Measurements from ENCODE around the gene GNAI2. TPM values are rescaled to one million over a fixed set of nuclear protein-coding genes. Genes with fewer than 3 reads are reported as not detected.
A peak's percentile ranks its signal among the peaks of the same experiment; 100 is the strongest.

The GNAI2 gene
- total and polyA plus RNA-seq, 2 experiments from 2014 or later: 179 to 255 TPM

DNA sequence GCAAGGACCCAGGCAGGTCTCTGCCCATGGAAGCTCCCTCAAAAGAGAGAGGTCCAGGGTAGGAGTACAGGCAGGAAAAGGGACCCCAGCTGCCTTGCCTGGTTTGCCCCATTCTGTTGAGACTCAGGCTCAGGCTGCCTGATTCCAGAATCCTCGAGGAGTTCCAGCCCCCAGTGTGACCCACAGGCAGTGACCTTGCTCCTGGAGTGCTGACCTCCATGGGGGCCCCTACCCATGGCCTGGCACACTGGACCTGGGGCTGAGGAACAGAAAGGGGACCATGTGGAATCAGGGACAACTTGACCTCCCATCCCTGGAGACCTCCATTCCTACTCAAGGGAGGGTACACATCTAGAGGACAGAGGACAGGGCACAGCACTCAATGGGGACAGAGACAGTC is 29.6 kb downstream of the GNAI2 start:
- peaks cover 49% of the 10 kb centered on the region for H3K4me1 ChIP-seq (ENCODE audit: low read depth)

DNA sequence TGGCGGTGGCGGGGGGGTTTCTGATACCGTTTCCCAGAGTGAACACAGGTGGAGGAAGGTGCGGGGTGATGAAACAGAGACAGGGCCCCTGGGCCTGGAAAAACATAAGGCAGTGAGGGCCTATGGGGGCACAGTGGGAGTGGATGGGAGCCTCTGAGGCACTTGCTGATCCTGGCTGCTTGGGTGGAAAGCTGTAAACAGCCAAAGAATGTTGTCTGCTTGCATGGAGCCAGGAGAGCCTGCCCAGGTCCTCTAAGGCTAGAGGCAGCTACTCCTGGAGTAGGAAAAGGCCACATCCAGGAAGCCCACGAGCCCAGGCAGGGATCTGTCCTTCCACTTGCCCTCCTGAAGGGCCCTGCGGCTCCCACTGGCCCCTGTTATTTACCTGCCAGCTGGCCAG is 30.0 kb downstream of the GNAI2 start:
- no peak for DNase-seq (ENCODE audit: low read depth in 1 of 2, low spot score in 1 of 2)
- no peaks in the 10 kb centered on the region for H3K27me3 ChIP-seq
- peaks cover 44% of the 10 kb centered on the region for H3K4me1 ChIP-seq (ENCODE audit: low read depth)
- H3K36me3 ChIP-seq: no peaks in the 10 kb centered on the region
- peak overlapping the region; percentile 98 for H3K27ac ChIP-seq
- H3K9me3 ChIP-seq (ENCODE audit: low read depth): no peaks in the 10 kb centered on the region
- no peak overlapping the region for H3K4me3 ChIP-seq
- TF ChIP-seq, protein P1, sequence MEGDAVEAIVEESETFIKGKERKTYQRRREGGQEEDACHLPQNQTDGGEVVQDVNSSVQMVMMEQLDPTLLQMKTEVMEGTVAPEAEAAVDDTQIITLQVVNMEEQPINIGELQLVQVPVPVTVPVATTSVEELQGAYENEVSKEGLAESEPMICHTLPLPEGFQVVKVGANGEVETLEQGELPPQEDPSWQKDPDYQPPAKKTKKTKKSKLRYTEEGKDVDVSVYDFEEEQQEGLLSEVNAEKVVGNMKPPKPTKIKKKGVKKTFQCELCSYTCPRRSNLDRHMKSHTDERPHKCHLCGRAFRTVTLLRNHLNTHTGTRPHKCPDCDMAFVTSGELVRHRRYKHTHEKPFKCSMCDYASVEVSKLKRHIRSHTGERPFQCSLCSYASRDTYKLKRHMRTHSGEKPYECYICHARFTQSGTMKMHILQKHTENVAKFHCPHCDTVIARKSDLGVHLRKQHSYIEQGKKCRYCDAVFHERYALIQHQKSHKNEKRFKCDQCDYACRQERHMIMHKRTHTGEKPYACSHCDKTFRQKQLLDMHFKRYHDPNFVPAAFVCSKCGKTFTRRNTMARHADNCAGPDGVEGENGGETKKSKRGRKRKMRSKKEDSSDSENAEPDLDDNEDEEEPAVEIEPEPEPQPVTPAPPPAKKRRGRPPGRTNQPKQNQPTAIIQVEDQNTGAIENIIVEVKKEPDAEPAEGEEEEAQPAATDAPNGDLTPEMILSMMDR (IDR thresholded peaks at IDR 0.05; ENCODE audit: low read depth, low read length): no peak

More for the DNA sequence above, 29.6 kb downstream of the GNAI2 start:
- H3K9me3 ChIP-seq (ENCODE audit: low read depth): no peaks in the 10 kb centered on the region
- peak overlapping the region; percentile 98 for H3K27ac ChIP-seq
- H3K36me3 ChIP-seq: no peaks in the 10 kb centered on the region
- H3K27me3 ChIP-seq: no peaks in the 10 kb centered on the region
- DNase-seq (ENCODE audit: low read depth in 1 of 2, low spot score in 1 of 2): no peak
- no peak overlapping the region for H3K4me3 ChIP-seq
- TF ChIP-seq, protein P1 (IDR thresholded peaks at IDR 0.05; ENCODE audit: low read depth, low read length): no peak

DNA sequence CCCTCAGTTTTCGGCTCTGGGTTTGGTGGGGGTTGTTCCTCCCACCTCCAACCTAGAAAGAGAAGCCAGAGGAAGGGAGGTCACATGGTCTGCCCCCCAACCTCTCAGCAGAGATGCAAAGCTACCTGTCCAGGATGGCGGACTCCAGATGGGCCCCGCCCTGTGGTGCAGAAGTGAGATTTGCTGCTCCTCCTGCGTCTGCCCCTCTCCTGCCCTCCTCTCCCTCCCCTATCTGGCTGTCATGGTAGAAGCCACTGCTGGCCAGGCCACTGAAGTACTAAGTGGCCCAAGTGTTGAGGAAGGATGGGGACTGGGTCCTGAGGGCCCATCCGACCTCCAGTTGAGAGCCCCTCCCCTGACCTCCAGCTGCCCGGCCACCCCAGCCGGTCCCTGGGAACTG is 30.8 kb downstream of the GNAI2 start:
- Histone ChIP-seq H3K36me3 (no peaks in the 10 kb centered on the region), H3K27ac (peak overlapping the region; percentile 98), H3K4me3 (peak overlapping the region; percentile 11), H3K4me1 (ENCODE audit: low read depth) (peaks cover 37% of the 10 kb centered on the region), H3K9me3 (ENCODE audit: low read depth) (no peaks in the 10 kb centered on the region), H3K27me3 (no peaks in the 10 kb centered on the region)
- TF ChIP-seq, protein P1 (IDR thresholded peaks at IDR 0.05; ENCODE audit: low read depth, low read length): no peak
- no peak for DNase-seq (ENCODE audit: low read depth in 1 of 2, low spot score in 1 of 2)

DNA sequence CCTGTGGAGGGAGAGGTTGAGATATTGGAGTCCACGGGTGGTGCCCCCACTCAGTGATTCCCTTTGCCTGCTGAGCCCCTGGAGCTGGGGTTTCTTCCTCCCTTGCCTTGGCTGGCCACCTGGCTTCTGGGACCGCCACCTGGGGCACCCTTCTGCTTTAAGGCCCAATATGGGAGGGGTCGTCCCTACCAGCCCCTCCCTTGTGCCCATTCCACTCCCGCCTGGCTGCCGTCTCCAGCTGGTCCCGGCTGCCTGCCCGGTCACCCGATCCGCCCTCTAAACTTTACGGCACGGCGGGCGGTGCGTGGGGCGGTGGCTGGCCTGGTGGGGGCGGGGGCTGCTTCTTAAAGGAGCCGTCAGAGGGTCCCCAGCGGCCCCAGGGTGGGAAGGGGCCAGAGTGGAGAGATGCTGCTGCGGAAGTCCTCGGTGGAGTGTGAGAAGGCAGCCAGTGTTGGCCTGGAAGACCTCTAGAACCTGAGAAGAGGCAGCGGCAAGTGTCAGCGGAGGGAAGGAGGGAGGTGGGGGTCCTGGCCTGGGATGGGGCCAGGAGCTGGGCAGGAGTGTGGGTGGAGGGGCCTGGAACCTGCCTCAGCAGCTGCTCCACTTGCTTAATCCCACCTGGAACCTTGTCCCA is 31.4 kb downstream of the GNAI2 start:
- peak; percentile 46 to 62 for DNase-seq (ENCODE audit: low read depth in 1 of 2, low spot score in 1 of 2)
- H3K9me3 ChIP-seq (ENCODE audit: low read depth): no peaks in the 10 kb centered on the region
- H3K4me1 ChIP-seq (ENCODE audit: low read depth): peaks cover 37% of the 10 kb centered on the region
- H3K4me3 ChIP-seq: peak overlapping the region; percentile 11
- no peaks in the 10 kb centered on the region for H3K36me3 ChIP-seq
- TF ChIP-seq, protein P1 (IDR thresholded peaks at IDR 0.05; ENCODE audit: low read depth, low read length): no peak
- no peaks in the 10 kb centered on the region for H3K27me3 ChIP-seq
- H3K27ac ChIP-seq: peak overlapping the region; percentile 98

DNA sequence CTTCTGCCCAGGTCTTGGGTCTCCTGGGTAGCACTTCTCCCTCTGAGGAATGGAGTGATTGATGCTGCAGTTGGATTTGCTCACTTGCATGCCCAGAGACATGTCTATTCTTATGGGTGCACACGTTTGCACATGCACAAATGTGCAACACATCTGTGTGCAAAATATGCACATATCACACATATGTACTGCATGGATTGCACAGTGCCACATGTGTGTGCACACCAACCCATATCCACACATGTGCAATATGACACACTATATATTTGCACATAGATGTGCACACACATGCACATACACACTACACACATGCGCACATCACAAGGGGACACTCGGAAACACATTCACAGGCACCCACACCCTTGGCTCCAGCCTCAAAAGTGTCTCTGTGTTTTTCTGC is 32.3 kb downstream of the GNAI2 start:
- H3K9me3 ChIP-seq (ENCODE audit: low read depth): no peaks in the 10 kb centered on the region
- H3K27ac ChIP-seq: peak overlapping the region; percentile 98
- H3K4me1 ChIP-seq (ENCODE audit: low read depth): peaks cover 37% of the 10 kb centered on the region
- no peak for DNase-seq (ENCODE audit: low read depth in 1 of 2, low spot score in 1 of 2)
- H3K27me3 ChIP-seq: peaks cover 3% of the 10 kb centered on the region
- TF ChIP-seq, protein P1 (IDR thresholded peaks at IDR 0.05; ENCODE audit: low read depth, low read length): no peak
- no peak overlapping the region for H3K4me3 ChIP-seq
- no peaks in the 10 kb centered on the region for H3K36me3 ChIP-seq

Measured in cardiac muscle cell (in vitro differentiated cells and primary cell).